Mesothelial cell of epicardium (in vitro differentiated cells): ENCODE data around the gene CPVL. TPM values are rescaled to one million over a fixed set of nuclear protein-coding genes. Genes with fewer than 3 reads are reported as not detected.

Experiments used
- DNase-seq, 2 experiments: peaks; one replicate each; pipeline ENCODE4 v3.0.0; 2021; ENCODE audit warnings: low spot score in 2 of 2; ENCODE audit not compliant: unreplicated experiment in 2 of 2
- H3K27ac Mint-ChIP-seq: 2 replicates; pipeline ENCODE4 v1.8.0; 2021; ENCODE audit warnings: mixed read lengths
- H3K27me3 Mint-ChIP-seq: 2 replicates; pipeline ENCODE4 v1.8.0; 2021; ENCODE audit warnings: low read depth, mixed read lengths
- H3K36me3 Mint-ChIP-seq: 2 replicates; pipeline ENCODE4 v1.8.0; 2021; ENCODE audit warnings: mixed read lengths
- H3K4me1 Mint-ChIP-seq: 2 replicates; pipeline ENCODE4 v1.8.0; 2021; ENCODE audit warnings: mixed read lengths
- H3K4me3 Mint-ChIP-seq: 2 replicates; pipeline ENCODE4 v1.8.0; 2021; ENCODE audit warnings: mild to moderate bottlenecking, moderate library complexity, mixed read lengths
- H3K9me3 Mint-ChIP-seq: 2 replicates; pipeline ENCODE4 v1.8.0; 2021; ENCODE audit warnings: mixed read lengths
- total RNA-seq: library from RNA; stranded (reverse); gene quantifications from 3 replicates; pipeline ENCODE4 v1.2.1, GENCODE V29; 2021
- TF ChIP-seq, protein P1 (sequence below): fragments of 200-600 bp; sonication (generic); IDR thresholded peaks from one replicate; pipeline ENCODE4 v1.5.0; 2021; ENCODE audit warnings: antibody characterized with exemption; ENCODE audit not compliant: unreplicated experiment

Gene CPVL
- total RNA-seq, 1 donor from 2014 or later, result 11.4 TPM

DNA sequence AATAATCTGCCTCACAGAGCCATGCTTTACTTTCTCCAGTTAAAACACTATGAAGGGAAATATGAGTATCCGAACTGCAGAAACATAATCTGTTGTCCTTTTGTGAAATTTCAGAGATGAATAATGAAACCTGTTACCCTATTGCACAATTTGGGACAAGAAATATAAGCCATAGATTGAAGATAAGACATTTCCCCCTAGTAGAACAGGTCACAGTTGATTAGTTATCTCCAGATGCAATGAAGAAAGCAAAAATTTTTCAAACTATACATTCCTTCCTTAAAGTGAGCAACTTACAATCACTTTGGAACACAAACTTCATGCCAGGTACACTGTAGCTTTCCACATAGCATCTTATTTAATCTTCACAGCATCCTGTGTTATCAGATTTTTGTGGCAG is 46.0 kb upstream of the CPVL start:
- Mint-ChIP-seq H3K4me1 (peaks cover 29% of the 10 kb centered on the region), H3K9me3 (no peaks in the 10 kb centered on the region), H3K36me3 (no peaks in the 10 kb centered on the region), H3K27ac (no peak overlapping the region), H3K4me3 (no peak overlapping the region), H3K27me3 (peaks cover 46% of the 10 kb centered on the region)
- TF ChIP-seq, protein P1, sequence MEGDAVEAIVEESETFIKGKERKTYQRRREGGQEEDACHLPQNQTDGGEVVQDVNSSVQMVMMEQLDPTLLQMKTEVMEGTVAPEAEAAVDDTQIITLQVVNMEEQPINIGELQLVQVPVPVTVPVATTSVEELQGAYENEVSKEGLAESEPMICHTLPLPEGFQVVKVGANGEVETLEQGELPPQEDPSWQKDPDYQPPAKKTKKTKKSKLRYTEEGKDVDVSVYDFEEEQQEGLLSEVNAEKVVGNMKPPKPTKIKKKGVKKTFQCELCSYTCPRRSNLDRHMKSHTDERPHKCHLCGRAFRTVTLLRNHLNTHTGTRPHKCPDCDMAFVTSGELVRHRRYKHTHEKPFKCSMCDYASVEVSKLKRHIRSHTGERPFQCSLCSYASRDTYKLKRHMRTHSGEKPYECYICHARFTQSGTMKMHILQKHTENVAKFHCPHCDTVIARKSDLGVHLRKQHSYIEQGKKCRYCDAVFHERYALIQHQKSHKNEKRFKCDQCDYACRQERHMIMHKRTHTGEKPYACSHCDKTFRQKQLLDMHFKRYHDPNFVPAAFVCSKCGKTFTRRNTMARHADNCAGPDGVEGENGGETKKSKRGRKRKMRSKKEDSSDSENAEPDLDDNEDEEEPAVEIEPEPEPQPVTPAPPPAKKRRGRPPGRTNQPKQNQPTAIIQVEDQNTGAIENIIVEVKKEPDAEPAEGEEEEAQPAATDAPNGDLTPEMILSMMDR, result no peak
- no peak for DNase-seq

DNA sequence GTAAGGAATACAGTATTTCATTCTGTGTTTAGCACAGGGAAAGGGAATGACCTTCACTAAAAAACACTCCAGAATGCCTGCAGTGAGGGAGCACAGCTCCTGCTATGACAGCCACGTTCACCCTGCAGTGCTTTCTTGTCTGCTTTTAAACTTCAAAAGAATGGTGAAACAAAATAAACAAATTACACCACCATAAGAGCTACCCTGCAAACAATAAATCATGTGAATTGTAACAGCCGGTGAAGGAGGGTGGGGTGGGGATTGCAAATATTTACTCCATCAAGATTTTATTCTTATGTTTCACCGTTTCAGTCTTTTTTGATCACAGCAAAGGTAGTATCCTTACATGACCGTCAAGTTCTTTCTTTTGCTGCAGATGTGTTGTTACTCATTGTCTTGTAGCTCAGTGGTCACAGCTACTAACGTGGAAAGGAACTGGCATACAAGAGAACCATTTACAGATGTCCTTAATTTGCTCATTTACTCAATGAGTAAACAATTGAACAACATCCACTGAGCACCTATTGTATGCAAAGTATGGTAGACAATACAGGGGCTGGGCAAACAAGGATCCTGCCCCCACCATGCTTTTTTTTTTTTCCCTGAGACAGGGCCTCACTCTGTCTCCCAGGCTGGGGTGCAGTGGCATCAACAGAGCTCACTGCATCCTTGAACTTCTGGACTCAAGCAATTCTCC is 44.2 kb upstream of the CPVL start:
- no peaks in the 10 kb centered on the region for H3K36me3 Mint-ChIP-seq
- no peak for DNase-seq
- H3K27ac Mint-ChIP-seq, result peak overlapping the region; percentile 78
- peaks cover 26% of the 10 kb centered on the region for H3K4me1 Mint-ChIP-seq
- TF ChIP-seq, protein P1, result no peak
- H3K9me3 Mint-ChIP-seq, result no peaks in the 10 kb centered on the region
- H3K27me3 Mint-ChIP-seq, result peaks cover 28% of the 10 kb centered on the region
- H3K4me3 Mint-ChIP-seq, result peak overlapping the region; percentile 61

DNA sequence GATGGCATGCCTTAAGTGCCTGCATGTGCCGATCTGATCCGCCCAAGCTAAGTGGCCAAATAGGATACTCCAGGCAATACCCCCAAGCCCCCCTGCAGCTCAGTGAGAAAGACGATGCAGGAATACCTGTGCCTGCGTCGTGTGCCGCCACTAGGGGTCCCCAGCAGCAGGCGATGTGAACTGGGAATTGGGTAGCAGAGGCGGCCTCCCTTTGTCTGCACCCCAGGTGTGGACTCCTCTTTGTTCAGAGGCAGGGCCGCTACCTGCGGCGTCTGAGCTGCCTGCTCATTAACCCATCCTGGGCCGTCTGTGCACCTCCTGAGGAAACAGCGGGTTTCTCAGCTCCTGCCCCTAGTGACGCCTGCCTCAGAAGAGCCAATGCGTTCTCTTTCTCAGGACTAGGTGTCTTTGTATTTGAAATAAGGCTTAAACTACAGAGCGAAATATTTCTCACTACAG is 43.4 kb upstream of the CPVL start:
- Mint-ChIP-seq H3K9me3 (no peaks in the 10 kb centered on the region), H3K27ac (no peak overlapping the region), H3K4me1 (peaks cover 24% of the 10 kb centered on the region), H3K27me3 (peaks cover 26% of the 10 kb centered on the region), H3K36me3 (no peaks in the 10 kb centered on the region), H3K4me3 (peak overlapping the region; percentile 61)
- TF ChIP-seq, protein P1, result peak; percentile 77
- DNase-seq, result peak; percentile 46 to 79

DNA sequence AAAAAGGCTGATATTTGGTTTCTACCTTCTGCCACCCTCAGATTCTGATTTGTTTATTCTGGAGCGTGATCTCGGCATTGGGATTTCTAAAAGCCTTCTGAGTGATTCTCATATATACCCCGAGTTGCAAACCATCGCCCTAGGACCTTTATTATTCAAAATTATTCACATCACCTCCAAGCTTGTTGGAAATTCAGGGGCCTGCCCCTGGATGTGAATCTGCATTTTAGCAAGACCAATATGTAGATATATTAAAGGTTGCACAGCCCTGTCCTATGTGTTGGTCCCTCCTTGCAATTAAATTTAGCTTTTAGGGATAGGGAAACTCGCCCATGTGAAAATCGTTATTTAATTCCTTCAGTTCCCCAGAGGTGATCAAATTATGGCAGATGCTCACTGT is 39.3 kb upstream of the CPVL start:
- H3K36me3 Mint-ChIP-seq, result no peaks in the 10 kb centered on the region
- no peak overlapping the region for H3K4me3 Mint-ChIP-seq
- peaks cover 11% of the 10 kb centered on the region for H3K4me1 Mint-ChIP-seq
- DNase-seq, result no peak
- no peak overlapping the region for H3K27ac Mint-ChIP-seq
- H3K9me3 Mint-ChIP-seq, result no peaks in the 10 kb centered on the region
- no peaks in the 10 kb centered on the region for H3K27me3 Mint-ChIP-seq
- TF ChIP-seq, protein P1, result no peak

DNA sequence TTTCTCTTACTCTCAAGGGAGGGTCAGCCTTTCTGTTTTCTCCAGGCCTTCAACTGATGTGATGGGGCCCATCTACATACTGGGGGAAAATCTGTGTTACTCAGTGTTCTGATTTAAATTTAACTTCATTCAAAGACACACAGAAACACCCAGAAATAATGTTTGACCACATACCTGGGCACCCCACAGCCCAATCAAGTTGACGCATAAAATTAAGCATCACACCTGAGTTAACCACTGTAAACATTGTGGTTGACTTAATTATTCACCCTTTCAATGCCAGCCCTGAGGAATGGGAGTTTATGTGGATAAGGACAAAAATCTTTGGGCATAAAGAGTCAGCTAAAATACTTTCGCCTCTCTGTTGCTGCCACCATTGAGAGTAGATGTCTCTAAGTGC is 38.3 kb upstream of the CPVL start:
- no peaks in the 10 kb centered on the region for H3K9me3 Mint-ChIP-seq
- no peak for DNase-seq
- H3K27ac Mint-ChIP-seq, result no peak overlapping the region
- no peak overlapping the region for H3K4me3 Mint-ChIP-seq
- H3K27me3 Mint-ChIP-seq, result no peaks in the 10 kb centered on the region
- H3K36me3 Mint-ChIP-seq, result no peaks in the 10 kb centered on the region
- TF ChIP-seq, protein P1, result no peak
- H3K4me1 Mint-ChIP-seq, result peaks cover under 1% of the 10 kb centered on the region

DNA sequence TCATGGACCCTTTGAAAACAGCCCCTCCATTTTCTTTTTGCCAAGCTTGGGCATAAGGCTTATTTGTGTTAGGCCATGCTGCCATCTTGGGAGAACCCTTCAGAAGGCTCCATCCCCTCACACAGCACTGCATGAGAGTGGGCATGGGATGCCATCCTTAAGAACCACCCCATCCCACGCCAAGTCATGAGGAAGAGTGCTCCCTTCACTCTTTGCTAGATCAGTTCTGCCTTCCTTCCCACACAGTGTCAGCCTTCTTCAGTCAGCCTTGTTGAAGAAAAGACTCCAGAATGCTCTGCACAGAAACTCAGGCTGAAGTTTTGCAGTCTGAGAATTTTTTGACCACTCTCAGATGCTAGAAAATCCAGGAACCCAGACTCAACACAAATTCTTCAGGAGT is 32.8 kb upstream of the CPVL start:
- H3K36me3 Mint-ChIP-seq, result no peaks in the 10 kb centered on the region
- no peaks in the 10 kb centered on the region for H3K27me3 Mint-ChIP-seq
- no peak for DNase-seq
- peaks cover 4% of the 10 kb centered on the region for H3K9me3 Mint-ChIP-seq
- H3K27ac Mint-ChIP-seq, result no peak overlapping the region
- H3K4me1 Mint-ChIP-seq, result no peaks in the 10 kb centered on the region
- no peak overlapping the region for H3K4me3 Mint-ChIP-seq
- TF ChIP-seq, protein P1, result no peak
